CD4-positive, alpha-beta T cell treated with Interferon gamma for 1 hour (primary cell): Measurements from ENCODE around the gene DPH2.

Experiments used
- DNase-seq: peaks from one replicate; pipeline ENCODE4 v3.0.0-alpha.2; 2020

Gene DPH2

DNA sequence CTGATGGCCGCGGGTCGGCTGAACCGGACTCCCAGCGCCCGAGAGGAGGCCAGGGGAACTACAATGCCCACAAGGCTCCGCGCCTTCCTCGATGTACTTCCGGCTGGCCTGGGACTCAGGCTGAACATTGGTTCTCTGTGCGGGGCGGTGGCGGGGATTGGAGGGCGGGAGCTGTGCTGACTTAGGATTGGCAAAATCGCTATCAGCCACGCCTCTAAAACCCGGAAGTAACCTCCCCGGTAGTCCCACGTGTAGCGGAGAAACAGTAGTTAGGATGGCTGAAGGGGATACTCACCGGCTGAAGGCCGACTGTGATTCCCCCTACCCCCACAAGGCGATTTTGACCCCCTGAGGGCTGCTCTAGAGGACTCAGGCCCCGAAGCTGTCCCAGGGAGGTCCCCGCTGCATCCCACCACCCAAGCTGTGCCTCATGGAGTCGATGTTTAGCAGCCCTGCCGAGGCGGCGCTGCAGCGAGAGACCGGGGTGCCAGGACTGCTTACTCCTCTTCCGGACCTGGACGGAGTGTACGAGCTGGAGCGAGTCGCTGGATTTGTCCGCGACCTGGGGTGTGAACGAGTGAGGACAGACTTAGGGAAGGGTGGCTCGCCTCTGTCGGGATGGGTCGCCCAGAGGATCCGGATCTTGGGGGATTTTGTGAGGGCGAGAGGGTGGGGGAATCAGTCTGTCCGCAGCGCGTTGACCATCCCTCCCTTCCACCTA, at the start of gene DPH2:
Gene DPH2 (plus strand): TSS at position 265 of the 721 bp plus-strand sequence. CDS start 166 bp downstream, at position 431.
- peak; percentile 96 for DNase-seq

DNA sequence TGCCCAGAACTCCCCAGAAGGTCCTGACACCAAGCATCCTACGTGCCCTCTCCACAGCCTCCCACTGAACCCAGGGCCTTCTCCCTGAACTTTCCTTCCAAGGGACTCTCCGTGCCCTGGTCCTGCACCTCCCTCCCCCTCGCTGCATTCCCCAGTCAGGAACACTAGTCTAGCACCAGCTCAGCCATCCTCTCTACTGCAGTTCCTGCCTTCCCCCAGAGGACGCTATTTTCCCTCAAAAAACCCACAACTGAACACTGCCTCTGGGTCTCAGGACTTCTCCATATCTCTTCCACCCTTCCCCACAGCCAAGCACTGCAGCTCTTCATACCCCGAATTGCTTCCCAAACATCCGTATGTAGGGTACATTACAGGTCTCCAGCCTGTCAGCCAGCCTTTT, 48.8 kb upstream of the DPH2 start:
- no peak for DNase-seq

DNA sequence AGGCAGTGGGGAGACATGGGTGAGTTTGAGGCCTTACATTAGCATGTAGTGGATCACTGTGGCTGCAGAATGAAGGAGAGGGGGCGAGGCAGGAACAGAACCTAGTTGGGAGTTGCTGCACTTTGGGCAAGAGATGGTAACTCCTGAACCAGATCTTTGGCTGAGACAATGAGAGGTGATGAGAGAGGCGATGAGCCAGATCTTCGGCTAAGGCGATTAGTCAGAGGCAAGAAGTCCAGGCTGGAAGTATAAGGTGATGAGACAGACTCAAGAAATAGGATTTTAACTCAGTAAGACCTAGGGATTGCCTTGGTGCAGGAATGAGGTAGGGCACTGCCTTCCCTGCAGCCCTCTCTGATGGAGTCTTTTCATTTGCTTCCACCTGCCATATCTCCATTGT, 45.3 kb upstream of the DPH2 start:
- no peak for DNase-seq

DNA sequence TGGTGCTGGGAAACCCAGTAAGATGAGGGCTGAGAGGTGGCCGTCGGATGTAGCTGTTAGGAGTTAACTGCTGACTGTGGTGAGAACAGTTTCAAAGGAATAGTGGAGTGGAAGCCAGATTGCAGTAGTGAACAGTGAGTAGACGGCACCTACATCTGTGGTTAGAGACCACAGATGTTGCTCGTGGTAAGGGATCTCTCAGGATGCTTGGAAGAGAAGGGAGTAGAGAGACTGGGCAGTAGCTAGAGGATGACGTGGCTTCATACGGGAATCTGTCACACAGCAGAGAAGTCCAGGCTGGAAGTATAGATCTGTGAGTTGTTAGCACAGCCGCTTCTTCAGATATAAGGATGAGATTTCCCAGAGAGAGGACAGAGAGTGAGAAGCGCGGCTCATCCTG, 44.0 kb upstream of the DPH2 start:
- DNase-seq: no peak

DNA sequence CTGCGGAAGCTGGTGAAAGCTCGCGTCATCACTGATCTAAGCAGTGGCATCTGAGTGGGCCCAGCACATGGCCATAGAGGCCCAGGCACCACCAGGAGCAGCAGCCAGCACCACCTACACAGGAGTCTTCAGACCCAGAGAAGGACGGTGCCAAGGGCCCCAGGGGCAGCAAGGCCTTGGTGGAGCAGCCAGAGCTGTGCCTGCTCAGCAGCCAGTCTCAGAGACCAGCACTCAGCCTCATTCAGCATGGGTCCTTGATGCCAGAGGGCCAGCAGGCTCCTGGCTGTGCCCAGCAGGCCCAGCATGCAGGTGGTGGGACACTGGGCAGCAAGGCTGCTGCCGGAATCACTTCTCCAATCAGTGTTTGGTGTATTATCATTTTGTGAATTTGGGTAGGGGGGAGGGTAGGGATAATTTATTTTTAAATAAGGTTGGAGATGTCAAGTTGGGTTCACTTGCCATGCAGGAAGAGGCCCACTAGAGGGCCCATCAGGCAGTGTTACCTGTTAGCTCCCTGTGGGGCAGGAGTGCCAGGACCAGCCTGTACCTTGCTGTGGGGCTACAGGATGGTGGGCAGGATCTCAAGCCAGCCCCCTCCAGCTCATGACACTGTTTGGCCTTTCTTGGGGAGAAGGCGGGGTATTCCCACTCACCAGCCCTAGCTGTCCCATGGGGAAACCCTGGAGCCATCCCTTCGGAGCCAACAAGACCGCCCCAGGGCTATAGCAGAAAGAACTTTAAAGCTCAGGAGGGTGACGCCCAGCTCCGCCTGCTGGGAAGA, 39.5 kb upstream of the DPH2 start:
- DNase-seq: no peak

DNA sequence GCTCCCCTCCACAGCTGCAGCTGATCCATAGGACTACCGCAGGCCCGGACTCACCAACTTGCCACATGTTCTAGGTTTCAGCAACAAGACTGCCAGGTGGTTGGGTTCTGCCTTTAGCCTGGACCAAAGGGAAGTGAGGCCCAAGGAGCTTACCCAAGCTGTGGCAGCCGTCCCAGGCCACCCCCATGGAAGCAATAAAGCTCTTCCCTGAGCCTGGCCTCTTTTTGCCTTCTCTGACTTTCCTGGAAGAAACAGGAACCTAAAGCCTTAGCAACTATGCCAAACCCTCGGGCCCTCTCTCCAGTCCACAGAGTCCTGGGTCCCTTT, 38.9 kb upstream of the DPH2 start:
- no peak for DNase-seq

DNA sequence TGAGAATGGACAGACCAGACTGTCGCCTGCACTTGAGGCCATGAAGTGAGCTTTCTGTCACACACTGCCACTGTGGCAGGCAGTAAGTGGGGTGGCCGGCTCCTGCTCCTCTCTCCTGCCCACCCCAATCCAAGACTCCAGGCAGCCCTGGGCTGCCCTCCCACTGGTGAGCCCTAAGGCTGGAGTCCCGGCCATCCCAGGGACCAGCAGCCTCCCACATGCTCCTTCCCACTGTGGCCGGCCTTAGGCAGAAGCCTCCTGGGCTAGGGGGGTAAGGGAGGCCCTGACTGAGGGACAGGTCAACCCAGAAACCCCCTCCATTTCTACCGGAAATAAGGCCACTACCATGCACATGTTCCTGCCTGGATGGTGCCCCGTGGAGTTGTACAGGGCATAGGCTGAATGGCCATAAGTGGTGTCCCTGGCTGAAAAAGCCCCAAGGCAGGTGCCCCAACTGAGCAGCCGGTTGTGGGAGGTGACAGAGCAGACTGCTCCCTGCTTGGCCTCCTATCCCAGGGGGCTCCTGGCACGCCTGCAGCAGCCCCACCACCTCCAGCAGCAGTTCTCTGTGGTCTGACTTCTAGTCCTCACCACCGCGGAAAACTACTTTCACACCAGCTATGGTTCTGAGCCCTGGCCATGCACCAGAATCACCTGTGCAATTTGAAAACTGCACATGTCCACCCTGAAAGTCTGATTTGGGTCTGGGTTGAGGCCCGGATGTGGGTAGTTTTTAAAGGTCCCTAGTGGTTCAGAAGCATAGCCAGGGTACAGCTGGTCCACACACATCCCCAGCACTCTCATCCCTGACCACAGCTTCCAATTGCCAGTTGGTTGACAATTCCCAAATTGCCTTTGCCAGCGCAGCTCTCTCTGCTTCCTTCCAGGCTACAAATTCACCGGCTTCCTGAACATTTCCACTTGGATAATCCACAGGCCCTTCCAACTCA, 37.8 kb upstream of the DPH2 start:
- no peak for DNase-seq

- DNase-seq: no peak
Measured at GRCh38 chr1:43932786-43933385, 36.9 kb upstream of the DPH2 start.

DNA sequence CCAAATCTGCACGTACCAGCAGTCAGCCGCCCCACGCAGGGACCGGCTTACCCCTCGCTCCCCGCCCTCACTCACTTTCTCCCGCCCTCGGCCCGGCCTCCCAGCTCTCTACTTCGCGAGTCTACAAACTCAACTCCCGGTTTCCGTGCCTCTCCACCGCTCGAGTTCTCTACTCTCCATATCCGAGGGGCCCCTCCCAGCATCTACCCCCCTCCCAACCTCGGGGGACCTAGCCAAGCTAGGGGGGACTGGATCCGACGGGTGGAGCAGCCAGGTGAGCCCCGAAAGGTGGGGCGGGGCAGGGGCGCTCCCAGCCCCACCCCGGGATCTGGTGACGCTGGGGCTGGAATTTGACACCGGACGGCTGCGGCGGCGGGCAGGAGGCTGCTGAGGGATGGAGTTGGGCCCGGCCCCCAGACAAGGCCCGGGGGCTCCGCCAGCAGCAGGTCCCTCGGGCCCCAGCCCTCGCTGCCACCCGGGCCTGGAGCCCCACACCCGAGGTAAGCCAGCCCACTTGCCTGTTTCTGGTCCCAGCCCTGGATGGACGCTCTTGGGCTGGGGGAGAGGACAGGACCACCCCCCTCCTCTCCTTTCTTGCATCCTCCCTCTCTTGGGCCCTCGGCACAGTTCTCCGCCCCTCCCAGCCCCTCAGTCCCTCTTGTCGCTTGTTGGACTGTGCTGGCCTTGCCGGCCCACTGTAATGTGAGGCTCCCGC, 36.3 kb upstream of the DPH2 start, which contains the start of gene ARTN:
Gene ARTN (plus strand): TSS at position 416 of the 715 bp plus-strand sequence. CDS start 1,856 bp downstream, outside the sequence.
- DNase-seq: no peak

GRCh38 chr1:43934101-43934985, 35.5 kb upstream of the DPH2 start:
- DNase-seq: peak; percentile 51

- no peak for DNase-seq
Measured at GRCh38 chr1:43934986-43935324, 34.9 kb upstream of the DPH2 start.

- no peak for DNase-seq
Measured at GRCh38 chr1:43935711-43936427, 33.9 kb upstream of the DPH2 start.

GRCh38 chr1:43936431-43937151, 33.2 kb upstream of the DPH2 start:
- peak; percentile 17 for DNase-seq

GRCh38 chr1:43937179-43937865, 32.5 kb upstream of the DPH2 start:
- DNase-seq: no peak

- DNase-seq: no peak
Measured at GRCh38 chr1:43938383-43938782, 31.4 kb upstream of the DPH2 start.

- DNase-seq: no peak
Measured at GRCh38 chr1:43938892-43939587, 30.8 kb upstream of the DPH2 start.

- no peak for DNase-seq
Measured at GRCh38 chr1:43942411-43942810, 27.4 kb upstream of the DPH2 start.

DNA sequence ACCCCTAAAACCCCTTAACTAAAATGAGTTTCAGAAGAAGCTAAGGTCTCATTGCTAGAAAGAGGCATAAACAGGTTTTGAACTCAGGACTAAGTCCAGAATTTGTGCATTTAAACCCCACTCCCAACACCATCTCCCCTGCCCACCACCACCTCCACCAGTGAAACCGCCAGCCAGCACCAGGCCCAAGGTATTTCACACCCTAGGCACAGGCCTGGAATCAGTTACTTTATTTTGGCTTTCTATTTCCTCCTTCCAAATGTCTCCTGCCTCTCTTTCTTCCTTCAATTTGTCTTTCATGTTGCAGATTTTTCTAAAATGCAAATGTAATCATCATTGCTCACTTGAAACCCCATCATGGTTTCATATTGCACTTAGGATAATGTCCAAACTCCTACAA, 24.9 kb upstream of the DPH2 start:
- no peak for DNase-seq
